HPDE6-E6E7 (cell line): ENCODE data around the gene GNA15.
"Not testable (repeated sequence)": the region's sequence is repeated elsewhere in the genome, so short reads cannot be mapped to it uniquely, and the experiment has no call there.

Experiments used
- DNase-seq: peaks from one replicate; pipeline ENCODE4 v3.0.0; 2011; ENCODE audit warnings: missing footprints; ENCODE audit errors: extremely low spot score

The GNA15 gene

DNA sequence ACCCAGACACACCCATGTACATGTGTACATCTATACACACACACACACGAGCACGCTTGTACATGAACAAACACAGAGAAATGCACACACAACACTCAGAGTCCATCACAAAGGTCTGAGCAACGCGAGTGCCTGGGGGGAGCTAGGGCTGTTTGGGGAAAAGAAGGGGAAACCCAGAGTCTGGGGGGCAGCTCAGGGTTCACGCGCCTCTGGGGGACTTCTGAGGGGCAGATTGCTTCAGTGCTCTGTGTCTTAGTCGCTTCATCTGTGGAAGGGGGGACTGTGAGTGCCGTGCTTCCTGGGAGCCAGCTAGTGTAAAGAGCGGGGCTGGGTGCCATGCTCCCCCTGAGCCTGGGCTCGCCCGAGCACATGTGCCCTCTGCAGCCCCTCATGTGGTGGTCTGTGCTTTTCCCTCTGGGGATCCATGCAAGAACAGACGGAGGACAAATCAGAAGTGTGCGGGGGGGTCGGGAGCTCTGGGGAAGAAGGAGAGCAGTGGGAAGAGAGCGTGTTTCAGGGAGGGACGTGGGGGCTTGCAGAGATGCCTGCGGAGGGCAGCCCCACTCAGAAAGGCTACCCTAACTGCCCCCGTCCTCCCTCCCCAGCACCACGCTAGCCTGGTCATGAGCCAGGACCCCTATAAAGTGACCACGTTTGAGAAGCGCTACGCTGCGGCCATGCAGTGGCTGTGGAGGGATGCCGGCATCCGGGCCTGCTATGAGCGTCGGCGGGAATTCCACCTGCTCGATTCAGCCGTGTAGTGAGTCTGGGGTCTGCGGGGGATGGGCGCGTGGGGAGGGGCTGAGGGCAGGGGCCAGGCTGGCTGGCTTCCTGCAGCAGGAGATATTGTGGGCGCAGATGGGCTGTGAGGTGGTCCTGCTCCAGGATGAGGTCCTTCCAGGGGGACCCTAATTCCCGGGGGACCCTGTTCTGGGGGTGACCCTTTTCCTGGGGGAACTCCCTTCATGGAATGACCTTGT, 14.0 kb downstream of the GNA15 start:
- DNase-seq: no peak

DNA sequence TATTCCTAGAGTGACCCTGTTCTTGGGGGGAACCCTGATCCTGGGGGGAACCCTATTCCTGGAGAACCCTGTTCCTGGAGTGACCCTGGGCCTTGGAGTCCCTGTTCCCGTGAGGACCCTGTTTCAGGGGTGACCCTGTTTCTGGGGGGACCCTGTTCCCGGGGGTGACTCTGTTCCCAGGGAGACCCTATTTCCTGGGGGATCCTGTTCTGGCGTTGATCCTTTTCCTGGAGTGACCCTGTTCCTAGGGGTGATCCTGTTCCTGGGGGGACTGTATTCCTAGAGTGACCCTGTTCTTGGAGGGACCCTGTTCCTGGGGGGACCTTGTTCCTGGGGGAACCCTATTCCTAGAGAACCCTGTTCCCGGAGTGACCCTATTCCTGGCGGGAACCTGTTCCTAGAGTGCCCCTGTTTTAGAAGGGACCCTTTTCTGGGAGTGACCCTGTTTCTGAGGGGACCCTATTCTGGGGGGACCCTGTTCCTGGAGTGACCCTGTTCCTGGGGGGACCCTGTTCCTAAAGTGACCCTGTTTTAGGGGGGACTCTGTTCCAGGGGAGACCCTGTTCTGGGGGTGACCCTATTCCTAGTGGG, 15.0 kb downstream of the GNA15 start:
- no peak for DNase-seq

DNA sequence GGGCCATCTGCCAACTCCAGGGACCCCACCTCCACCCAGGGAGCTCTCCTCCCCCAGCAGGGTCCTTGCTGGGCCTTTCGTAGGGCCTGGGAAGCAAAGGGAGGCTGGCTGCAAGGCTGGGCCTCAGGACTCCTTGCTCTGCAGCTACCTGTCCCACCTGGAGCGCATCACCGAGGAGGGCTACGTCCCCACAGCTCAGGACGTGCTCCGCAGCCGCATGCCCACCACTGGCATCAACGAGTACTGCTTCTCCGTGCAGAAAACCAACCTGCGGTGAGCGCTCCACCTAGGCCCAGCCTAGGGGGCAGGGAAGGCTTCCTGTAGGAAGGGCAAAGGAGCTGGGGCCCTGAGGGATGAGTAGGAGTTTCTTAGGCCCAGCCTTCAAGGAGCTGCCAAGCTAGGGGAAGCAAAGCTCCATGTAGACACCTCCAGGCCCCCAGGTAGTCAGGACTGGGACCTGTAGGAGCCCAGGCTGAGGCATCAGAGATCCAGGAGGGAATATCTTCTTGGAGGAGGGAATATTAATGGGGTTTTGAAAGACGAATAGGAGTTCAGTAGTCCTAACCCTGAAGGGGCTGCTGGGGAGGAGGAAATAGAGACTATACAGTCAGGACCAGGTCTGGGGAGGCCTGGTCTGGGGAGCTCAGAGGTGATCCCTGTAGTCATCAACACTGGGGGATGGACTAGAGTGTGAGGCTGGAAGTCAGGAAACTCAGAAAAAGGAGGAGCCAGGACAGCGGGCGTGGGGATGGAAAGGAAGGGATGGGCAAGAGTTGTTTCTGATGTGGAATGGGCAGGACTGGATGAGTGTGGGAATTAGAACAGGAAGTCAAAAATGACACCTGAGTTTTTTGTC, 16.0 kb downstream of the GNA15 start:
- no peak for DNase-seq

DNA sequence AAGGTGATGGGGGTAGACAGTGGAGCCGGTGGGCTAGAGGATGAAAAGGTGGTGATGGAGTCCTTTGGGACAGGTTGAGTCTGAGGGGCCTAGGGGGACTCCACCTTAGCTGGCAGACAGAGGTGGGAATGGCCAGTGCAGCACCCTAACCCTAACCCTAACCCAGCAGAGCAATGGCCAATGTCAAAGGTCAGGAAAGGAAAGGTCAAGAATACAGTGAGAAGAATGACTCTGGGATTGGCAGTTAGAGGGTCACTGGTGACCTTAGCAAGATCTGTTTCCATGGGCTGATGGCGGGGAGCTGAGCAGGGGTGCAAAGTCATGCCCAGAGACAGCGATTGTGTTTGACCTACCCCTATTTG, 16.6 kb downstream of the GNA15 start:
- no peak for DNase-seq

DNA sequence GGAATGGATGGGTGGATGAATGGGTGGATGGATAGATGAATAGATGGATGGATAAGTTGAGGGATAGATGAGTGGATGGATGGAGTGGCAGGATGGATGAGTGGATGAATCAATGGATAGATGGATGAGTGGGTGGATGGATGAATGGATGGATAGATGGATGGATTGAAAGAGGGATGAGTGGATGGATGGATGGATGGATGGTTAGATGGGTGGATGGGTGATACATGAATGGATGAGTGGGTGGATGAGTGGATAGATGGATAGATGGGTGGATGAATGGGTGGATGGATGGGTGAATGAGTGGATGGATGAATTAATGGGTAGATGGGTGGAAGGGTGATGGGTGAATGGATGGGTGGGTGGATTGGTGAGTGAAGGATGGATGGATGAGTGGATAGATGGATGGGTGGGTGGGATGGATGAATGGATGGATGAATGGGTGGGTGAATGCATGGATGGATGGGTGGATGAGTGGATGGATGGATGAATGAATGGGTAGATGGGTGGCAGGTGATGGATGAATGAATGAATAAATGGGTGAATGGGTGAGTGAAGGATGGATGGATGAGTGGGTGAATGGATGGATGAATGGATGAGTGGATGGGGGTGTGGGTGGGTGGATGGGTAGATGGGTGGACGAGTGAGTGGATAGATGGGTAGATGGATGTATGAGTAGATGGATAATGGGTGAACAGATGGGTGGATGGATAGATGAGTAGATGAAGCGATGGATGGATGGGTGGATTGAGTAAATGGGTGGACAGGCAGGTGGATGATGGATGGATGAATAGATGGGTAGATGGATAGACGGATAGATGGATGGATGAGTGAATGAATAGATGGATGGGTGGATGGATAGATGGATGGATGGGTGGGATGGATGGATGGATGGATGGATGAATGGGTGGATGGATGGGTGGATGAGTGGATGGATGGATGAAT, 17.7 kb downstream of the GNA15 start:
- DNase-seq: no peak

DNA sequence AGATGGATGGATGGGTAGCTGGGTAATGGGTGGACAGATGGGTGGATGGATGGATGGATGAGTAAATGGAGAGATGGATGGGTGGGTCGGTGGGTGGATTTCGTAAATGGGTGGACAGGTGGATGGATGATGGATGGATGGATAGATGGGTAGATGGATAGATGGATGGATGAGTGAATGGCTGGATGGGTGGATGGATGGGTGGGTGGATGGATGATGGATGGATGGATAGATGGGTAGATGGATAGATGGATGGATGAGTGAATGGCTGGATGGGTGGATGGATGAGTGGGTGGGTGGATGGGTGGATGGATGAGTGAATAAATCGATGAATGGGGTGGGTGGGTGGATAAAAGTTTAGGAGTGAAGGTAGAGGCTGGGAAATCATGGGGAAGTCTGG, 18.6 kb downstream of the GNA15 start:
- DNase-seq: not testable (repeated sequence)

DNA sequence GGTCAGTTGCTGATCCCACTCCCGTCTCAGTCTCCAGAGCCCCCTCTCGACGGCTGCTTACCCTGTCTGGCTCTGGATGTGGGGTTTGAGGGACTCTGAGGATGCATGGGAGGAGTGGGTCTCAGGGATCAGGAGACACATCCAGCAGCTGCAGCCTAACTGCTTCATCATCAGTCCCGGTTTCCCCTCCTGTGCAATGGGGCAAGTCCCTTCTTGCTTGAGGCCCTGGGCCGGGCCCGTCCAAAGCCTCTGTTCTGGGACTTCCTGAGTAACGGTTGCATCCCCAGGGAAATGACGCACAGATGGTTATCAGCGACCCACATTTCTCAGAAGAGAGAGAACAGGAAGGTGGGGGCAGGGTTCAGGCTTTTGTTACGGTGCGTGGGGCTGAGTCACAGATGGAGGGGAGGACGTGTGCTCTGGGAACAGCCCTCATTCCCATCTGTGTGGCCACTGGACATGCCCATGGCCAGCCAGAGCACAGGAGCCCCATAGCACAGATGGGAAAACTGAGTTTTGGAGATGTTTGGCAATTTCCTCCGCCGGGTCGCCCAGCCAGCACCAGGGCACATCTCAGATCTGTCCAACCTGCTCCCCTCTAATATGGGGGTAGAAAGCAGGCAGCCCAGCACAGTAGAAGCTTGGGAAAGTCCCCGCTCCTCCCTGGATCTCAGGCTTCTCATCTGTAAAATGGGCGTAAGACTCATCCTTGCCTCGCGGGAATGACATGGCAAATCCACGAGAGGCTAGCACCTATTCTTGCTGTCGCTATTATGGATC, 19.3 kb downstream of the GNA15 start:
- peak; percentile 99 for DNase-seq

DNA sequence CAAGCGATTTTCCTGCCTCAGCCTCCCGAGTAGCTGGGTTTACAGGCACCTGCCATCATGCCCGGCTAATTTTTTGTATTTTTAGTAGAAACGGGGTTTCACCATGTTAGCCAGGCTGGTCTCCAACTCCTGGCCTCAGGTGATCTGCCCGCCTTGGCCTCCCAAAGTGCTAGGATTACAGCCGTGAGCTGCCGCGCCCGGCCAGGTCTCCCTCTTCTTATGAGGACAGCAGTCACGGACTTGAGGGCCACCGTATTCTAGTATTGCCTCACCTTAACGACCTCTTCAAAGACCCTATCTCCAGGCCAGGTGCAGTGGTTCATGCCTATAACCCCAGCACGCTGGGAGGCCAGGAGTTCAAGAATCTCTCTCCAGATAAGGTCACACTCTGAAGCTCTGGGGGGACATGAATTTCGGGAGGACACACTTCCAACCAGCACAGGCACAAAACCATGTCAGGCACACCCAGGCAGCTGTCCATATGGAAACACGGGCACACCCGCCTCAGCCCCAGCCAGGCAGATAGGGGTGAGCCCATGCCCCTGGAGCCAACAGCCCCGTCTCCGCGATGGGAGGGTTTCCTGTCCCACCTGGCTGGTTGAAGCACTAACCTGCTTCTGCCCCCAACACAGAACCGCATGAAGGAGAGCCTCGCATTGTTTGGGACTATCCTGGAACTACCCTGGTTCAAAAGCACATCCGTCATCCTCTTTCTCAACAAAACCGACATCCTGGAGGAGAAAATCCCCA, 21.4 kb downstream of the GNA15 start:
- no peak for DNase-seq

DNA sequence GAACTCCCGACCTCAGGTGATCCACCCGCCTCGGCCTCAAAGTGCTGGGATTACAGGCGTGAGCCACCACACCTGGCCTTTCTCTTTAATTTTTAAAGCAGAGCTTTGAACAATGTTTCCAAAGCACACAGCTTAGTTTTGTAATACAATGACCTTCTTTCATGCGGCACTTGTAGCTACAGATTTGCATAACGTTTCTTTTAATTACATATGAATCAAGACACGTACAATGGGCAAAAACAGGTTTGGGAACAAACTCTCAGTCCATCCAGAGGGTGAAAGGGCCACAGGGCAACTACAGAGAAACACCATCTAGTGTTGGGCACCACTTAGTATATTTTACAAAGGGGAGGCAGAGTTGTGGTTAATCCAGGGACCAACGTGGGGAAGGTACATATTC, 23.7 kb downstream of the GNA15 start:
- DNase-seq: no peak

DNA sequence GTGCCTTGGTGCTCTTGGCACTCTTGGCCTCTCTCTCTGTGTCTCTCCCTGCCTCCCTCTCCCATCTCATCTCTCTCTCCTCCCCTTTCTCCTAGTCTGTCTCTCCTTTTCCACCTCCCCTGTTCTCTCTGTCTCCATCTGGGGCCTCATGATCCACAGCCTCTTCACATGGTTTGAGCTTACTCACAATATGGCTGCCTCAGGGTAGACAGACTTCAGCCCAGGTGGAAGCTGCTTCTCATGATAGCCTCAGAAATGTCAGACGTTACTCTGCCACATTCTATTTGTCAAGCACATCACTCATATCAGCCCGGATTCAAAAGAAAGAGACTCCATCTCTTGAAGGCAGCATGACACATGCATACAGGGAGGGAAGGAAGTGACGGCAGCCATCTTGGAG, 24.4 kb downstream of the GNA15 start:
- DNase-seq: no peak

DNA sequence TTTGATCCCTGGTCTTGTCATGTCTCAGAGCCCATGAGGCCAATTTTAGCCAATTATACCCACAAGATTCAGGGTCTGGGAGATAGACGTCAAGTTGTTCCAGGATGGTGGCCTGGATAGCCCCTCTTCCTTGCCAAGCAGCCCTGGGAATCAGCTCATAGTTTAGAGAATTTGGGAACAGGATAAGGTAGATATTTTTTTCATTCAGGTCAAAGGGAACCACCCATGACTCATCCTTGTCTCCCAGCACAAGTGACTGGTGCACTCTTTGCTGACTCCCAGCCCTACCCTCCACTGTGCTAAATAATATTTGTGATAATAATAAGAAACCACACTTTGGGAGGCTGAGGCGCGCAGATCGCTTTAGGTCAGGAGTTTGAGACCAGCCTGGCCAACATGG, 25.6 kb downstream of the GNA15 start:
- peak; percentile 71 for DNase-seq

DNA sequence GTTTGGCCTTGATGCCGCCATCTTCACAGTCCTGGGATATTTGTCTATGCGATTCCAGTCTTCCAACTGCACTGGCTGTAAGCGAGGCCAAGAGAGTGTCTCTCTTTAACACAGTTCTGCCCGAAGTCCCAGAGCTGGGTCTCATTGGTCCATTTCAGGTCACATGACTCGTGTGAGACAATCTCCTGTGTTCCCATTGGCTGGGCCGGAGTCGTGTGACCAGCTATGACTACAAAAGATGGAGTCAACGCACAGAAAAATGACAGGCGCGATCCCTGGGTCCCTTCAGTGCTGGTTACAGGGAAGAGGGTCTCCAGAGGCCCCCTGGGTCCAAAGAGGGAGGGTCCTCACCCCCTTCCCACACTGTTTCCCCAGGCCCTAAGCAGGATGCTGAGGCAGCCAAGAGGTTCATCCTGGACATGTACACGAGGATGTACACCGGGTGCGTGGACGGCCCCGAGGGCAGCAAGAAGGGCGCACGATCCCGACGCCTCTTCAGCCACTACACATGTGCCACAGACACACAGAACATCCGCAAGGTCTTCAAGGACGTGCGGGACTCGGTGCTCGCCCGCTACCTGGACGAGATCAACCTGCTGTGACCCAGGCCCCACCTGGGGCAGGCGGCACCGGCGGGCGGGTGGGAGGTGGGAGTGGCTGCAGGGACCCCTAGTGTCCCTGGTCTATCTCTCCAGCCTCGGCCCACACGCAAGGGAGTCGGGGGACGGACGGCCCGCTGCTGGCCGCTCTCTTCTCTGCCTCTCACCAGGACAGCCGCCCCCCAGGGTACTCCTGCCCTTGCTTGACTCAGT, 26.8 kb downstream of the GNA15 start:
- no peak for DNase-seq

DNA sequence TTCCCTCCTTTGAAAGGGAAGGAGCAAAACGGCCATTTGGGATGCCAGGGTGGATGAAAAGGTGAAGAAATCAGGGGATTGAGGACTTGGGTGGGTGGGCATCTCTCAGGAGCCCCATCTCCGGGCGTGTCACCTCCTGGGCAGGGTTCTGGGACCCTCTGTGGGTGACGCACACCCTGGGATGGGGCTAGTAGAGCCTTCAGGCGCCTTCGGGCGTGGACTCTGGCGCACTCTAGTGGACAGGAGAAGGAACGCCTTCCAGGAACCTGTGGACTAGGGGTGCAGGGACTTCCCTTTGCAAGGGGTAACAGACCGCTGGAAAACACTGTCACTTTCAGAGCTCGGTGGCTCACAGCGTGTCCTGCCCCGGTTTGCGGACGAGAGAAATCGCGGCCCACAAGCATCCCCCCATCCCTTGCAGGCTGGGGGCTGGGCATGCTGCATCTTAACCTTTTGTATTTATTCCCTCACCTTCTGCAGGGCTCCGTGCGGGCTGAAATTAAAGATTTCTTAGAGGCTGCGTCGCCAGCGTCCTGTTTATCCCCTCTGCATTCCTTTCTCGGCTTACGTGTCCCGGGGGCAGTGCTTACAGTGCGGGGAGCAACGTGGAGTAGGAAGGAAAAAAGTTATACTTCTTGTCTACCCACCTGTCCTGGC, 27.5 kb downstream of the GNA15 start:
- peak; percentile 56 for DNase-seq

DNA sequence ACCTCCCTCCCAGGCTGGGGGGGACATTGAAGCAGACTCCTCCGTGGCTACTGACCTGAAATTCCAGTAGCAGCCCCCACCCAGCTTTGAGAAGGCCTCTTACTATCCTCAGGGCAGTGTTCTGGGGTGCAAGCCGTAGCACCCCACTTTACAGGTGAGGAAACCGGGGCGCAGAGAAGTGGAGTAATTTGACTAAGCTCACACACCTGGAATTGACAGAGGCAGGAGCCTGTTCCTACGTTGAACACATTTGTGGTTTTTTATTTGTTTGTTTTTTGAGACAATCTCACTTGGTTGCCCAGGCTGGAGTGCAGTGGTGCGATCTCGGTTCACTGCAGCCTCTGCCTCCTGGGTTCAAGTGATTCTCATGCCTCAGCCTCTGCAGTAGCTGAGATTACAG, 28.1 kb downstream of the GNA15 start:
- no peak for DNase-seq

DNA sequence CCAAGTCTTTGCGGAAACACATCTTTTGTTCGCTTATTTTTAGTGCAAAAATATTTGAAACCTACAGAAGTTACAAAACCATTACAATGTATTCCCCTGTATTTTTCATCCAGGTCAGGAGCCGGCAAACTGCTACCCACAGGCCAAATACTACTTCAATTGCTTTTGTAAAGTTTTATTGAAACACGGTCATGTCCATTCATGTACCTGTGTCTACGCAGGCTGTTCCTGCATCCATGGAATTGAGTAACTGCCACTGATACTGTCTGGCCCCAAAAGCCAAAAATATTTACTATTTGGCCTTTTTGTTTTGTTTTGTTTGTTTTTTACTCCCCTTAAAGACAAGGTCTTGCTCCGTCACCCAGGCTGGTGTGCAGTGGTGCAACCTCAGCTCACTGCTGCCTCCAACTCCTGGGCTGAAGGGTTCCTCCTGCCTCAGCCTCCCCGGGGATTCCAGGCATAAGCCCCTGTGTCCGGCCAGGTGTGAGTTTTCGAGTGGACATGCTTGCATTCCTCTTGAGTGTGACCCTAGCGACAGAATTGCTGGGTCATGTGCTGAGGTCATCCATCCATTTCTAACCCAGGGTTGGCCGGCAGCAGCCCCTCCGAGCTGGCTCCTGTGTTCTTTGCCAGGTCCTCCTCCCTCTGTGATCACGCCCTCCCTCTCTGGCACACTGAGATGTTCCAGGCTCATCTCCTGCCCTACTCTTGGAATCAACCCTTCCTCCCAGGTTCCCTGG, 31.9 kb downstream of the GNA15 start:
- no peak for DNase-seq

DNA sequence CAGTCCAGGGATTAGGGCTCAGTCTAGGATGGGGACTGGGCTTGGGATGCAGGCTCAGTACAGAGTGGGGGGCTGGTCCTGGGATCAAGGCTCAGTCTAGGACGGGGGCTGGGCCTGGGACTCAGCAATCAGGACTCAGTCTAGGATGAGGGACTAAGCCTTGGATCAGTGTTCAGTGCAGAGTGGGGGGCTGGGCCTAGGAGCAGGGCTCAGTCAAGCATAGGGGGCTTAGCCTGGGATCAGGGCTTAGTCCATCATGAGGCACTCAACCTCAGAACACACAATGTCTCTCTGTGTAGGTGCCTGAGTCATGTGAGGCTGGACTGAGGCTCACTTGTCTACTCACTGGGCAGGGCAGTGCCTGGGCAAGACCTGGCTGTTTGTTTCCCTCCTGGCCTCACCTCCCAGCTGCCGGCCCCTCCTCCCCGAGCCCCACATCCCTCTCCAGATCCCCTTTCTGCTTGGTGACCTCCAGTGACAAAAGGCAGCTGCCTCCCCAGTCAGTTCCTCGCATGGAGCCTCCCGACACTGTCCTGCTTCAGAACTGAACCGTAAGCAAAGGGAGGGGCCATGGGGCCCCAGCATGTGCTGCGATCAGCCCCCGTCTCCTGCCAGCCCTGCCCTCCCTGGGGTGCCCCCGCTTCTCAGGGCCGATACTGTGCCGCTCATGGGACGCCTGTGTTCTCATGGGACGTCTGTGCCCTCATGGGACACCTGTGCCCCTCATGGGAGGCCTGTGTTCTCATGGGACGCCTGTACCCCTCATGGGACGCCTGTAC, 36.2 kb downstream of the GNA15 start:
- DNase-seq: peak; percentile 49

DNA sequence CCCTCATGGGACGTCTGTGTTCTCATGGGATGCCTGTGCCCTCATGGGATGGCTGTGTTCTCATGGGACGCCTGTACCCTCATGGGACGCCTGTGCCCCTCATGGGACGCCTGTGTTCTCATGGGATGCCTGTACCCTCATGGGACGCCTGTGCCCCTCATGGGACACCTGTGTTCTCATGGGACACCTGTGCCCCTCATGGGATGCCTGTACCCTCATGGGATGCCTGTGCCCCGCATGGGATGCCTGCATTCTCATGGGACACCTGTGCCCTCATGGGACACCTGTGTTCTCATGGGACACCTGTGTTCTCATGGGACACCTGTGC, 36.8 kb downstream of the GNA15 start:
- DNase-seq: not testable (repeated sequence)
